Measurements from ENCODE around the gene RNF34.

The RNF34 gene

DNA sequence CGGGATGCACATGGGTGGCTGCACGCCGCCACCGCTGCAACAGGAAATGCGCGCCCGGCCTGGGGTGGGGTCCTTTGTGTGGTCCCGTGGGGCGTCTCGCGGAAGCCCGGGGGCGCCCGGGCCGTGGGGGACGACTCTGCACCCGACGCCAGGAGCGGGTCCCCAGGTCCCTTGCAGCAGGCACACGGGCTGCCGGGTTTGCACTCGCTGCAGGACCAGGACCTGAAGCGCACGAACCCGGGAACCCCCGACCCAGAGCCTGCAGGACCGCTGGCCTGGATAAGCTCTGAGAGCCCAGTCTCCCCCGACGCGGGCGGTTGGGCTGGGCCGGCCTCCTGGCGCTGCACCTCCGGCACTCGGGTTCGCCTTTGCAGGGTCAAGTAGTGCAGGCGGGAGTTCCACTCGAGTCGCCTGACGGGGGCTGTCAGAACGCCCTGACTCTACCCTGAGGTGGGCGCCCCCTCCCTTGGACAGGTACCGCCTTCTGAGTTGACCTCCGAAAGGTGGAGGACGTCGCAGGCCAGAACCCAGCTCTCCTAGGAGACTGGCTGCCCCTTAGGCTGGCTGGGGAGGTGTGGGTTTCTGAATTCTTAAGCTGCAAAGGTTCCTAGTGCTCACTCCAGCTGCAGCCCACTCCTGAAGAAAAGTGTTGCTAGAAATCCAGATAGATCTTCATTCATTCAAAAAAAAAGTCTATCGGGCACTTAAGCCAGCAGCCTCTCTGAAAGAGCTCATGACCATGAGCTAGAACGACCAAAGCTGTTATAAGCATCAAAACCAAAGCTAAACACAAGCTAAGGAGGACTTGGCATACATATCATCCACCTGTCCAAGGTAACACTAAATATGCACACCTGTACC, 68.0 kb downstream of the RNF34 start:
- no peak for DNase-seq (ENCODE audit: low read depth)

DNA sequence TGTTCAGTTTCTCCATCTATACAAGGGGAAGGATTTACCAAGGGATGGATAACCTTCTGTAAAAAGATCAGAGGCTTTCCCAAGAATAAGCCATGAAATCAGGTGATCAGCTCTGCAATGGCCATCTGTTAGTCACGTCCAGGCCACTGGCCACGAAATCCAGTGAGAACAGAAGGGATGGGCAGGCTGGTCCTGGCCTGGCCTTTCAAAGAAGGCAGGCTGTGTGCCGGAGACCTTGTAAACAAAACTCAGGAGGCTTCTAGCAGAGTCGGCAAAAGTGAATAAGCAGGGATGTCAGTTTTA, 68.5 kb downstream of the RNF34 start:
- no peak for DNase-seq (ENCODE audit: low read depth)

DNA sequence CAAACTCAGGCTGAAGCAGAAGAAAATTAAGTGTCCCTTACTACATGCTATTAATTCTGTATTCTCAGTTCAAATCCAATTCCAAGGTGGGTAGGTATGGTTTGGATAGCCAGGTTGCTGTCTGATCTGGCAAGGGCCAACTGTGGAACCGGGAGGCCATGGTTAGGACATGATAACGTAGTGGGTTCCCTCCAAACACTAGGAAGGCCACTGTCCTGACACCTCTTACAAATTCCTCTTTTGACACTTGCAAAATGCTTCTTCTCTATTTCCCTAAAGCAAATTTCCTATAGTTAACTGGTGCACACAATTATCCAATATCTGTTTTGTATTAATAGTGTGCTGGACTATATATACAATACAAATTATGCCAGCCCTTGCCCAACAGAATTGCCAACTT, 70.8 kb downstream of the RNF34 start:
- no peak for DNase-seq (ENCODE audit: low read depth)

DNA sequence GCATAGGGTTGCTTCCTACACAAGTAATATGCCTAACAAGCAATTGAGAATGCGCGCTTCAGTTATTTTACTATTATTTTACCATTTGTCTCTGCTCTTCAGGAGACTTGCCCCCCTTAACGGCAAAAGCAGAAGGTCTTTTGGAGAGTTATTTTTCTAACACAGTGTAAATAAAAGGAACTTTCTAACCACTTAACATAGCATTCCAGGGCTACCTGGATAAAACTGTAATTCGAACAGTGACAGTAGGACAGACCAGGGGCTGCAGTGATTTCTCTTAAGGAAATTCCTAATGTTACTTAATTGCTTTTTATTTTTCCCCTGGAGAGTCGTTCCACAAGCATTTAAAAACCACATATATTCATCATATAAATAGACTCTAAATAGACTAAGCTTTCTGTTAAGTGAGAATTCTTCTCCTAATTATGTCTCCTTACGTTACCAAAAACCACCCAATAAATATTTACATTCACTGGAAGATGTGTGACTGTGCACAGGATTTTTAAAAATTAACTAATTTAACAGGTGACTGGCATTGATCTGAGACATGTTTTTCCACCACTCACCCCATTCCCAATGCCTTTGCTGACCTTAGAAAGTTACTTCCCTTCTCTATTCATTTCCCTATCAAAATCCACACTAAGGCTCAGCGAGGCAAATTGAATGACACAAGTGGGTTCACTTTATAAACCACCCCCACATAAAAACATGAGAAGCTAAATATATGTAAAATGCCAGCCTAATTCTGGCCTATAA, 72.4 kb downstream of the RNF34 start:
- DNase-seq (ENCODE audit: low read depth), result no peak
